Hepatocyte (in vitro differentiated cells): Measurements from ENCODE around the gene GLT1D1.

Source experiments
- CTCF ChIP-seq: fragments of 200-600 bp; sonication (generic); IDR thresholded peaks from 2 replicates; pipeline ENCODE4 v1.5.1; 2016; ENCODE audit warnings: antibody characterized with exemption, mild to moderate bottlenecking; ENCODE audit not compliant: poor library complexity
- EZH2 ChIP-seq: fragments of 200-600 bp; sonication (generic); IDR thresholded peaks from 2 replicates; pipeline ENCODE4 v1.6.1; 2016; ENCODE audit warnings: antibody characterized with exemption, mild to moderate bottlenecking, borderline replicate concordance

DNA sequence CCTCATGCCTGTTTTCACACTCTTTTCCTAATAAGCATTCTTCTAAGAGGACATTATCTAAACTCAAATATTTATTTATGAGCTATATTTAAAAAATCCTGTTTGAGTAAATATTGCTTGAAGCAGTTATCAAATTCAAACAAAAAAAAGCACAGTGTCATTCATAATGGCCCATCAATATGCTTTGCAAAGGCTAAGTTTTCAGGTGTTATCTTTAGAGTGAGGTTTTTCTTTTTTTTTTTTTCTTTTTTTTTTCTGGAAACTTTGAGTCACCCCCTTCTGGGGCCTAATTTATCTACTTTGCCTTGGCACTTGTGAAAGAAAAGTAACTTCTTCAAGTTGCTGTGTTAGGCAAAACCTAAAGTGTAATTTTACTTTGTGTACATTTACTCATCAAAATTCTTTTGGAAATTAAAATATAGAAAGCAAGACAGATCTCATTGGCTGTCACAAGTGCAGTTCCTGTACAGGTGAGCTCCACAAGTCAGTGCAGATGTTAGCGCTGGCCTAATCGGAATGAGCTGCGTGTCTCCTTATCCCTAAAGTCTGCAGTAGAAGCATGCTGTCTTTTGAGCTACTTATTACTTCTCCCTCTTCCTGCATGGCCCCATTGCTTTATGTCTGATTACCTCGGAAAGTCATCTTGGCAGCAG, 53.3 kb downstream of the GLT1D1 start:
- no peak for TF ChIP-seq CTCF
- no peak for TF ChIP-seq EZH2
